Measurements from ENCODE around the gene ELF2. TPM values are rescaled to one million over a fixed set of nuclear protein-coding genes. Genes with fewer than 3 reads are reported as not detected.

ELF2 gene
- total RNA-seq, 2 donors from 2014 or later: 80.6 to 111 TPM

DNA sequence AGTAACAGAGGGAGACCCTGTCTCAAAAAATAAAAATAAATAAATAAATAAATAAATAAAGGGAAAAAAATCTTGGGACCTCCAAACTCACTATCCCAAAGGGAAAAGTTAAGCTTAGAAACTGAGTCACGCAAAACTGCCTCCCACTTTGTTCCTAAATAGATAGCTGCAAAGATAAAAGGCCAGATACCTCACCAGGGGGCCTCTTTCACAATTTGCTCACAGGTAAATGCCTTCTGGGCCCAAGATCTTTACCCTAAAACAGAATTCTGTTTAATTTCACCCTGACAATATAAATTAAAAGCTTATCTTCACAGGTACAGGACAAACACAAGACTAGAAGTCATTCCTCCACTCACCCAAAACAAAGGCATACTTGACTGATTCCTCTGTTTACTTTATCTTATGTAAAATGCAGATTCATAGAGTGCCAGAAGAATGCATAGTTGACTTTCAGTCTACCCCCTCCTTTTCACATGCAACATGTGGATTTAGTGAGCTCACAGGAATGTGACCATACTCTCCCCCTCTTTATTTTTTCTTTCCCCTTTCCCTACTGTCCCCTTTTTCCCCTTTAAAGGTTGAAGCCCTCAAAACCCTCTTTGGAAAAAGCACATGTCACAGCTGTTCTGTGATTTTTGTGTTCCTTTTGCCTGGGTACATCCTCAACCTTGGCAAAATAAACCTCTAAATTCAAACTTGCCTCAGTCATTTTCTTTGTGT lies 23.4 kb downstream of the ELF2 start:
- H3K27ac ChIP-seq: no peak overlapping the region
- DNase-seq (ENCODE audit: low spot score) (no peak), ATAC-seq (ENCODE audit: insufficient number of reproducible peaks, low FRiP score, low read depth) (no peak)
- H3K9me3 ChIP-seq: no peaks in the 10 kb centered on the region
- H3K4me3 ChIP-seq: no peak overlapping the region
- TF ChIP-seq CTCF (IDR thresholded peaks at IDR 0.05): no peak
- H3K4me1 ChIP-seq (ENCODE audit: control insufficient read depth in 1 of 2, low read depth in 2 of 2): peaks cover 9 to 23% of the 10 kb centered on the region in 2 donors
- no peaks in the 10 kb centered on the region for H3K27me3 ChIP-seq (replicated peaks; ENCODE audit: insufficient read depth)
- H3K36me3 ChIP-seq: no peaks in the 10 kb centered on the region

- no peak for ATAC-seq (ENCODE audit: insufficient number of reproducible peaks, low FRiP score, low read depth)
- no peak overlapping the region for H3K4me3 ChIP-seq
- H3K4me1 ChIP-seq (ENCODE audit: control insufficient read depth in 1 of 2, low read depth in 2 of 2): peaks cover 9 to 23% of the 10 kb centered on the region in 2 donors
- no peaks in the 10 kb centered on the region for H3K36me3 ChIP-seq
- H3K9me3 ChIP-seq: no peaks in the 10 kb centered on the region
- H3K27me3 ChIP-seq (replicated peaks; ENCODE audit: insufficient read depth): no peaks in the 10 kb centered on the region
- no peak for DNase-seq (ENCODE audit: low spot score)
- H3K27ac ChIP-seq: no peak overlapping the region
- no peak for TF ChIP-seq CTCF (IDR thresholded peaks at IDR 0.05)
Observed at GRCh38 chr4:139152249-139152648, 24.8 kb downstream of the ELF2 start.

DNA sequence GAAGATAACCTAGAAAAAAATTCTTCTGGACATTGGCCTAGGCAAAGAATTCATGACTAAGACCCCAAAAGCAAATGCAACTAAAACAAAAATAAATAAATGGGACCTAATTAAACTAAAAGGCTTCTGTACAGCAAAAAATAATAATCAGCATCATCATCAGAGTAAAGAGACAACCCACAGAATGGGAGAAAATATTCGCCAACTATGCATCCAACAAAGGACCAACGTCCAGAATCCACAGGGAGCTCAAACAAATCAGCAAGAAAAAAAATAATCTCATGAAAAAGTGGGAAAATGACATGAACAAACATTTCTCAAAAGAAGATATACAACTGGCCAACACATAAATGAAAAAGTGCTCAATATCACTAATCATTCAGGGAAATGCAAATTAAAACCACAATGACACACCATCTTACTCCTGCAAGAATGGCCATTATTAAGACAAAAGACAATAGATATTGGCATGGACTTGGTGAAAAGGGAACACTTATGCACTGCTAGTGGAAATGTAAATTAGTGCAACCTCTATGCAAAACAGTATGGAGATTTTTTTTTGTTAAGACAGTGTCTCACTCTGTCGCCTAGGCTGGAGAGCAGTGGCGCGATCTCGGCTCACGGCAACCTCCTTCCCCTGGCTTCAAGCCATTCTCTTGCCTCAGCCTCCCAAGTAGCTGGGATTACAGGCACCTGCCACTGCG lies 29.9 kb downstream of the ELF2 start:
- Histone ChIP-seq H3K27me3 (replicated peaks; ENCODE audit: insufficient read depth) (no peaks in the 10 kb centered on the region), H3K27ac (no peak overlapping the region), H3K9me3 (no peaks in the 10 kb centered on the region), H3K4me3 (no peak overlapping the region), H3K36me3 (no peaks in the 10 kb centered on the region), H3K4me1 (ENCODE audit: control insufficient read depth in 1 of 2, low read depth in 2 of 2) (peaks cover 19 to 47% of the 10 kb centered on the region in 2 donors)
- no peak for TF ChIP-seq CTCF (IDR thresholded peaks at IDR 0.05)
- no peak for DNase-seq (ENCODE audit: low spot score)
- no peak for ATAC-seq (ENCODE audit: insufficient number of reproducible peaks, low FRiP score, low read depth)

DNA sequence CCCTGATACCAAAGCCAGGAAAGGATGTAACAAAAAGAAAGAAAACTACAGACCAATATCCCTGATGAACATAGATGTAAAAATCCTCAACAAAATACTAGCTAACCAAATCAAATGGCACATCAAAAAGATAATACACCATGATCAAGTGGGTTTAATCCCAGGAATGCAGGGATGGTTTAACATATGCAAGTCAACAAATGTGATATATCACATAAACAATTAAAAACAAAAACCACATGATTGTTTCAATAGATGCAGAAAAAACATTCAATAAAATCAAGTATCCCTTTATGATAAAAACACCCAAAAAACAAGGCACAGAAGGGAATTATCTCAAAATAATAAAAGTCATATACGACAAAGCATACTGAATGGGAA lies 31.5 kb downstream of the ELF2 start:
- Histone ChIP-seq H3K4me1 (ENCODE audit: control insufficient read depth in 1 of 2, low read depth in 2 of 2) (peaks cover 26 to 59% of the 10 kb centered on the region in 2 donors), H3K27ac (no peak overlapping the region), H3K4me3 (no peak overlapping the region), H3K36me3 (no peaks in the 10 kb centered on the region), H3K9me3 (no peaks in the 10 kb centered on the region), H3K27me3 (replicated peaks; ENCODE audit: insufficient read depth) (no peaks in the 10 kb centered on the region)
- TF ChIP-seq CTCF (IDR thresholded peaks at IDR 0.05): no peak
- DNase-seq (ENCODE audit: low spot score): no peak
- ATAC-seq (ENCODE audit: insufficient number of reproducible peaks, low FRiP score, low read depth): no peak

DNA sequence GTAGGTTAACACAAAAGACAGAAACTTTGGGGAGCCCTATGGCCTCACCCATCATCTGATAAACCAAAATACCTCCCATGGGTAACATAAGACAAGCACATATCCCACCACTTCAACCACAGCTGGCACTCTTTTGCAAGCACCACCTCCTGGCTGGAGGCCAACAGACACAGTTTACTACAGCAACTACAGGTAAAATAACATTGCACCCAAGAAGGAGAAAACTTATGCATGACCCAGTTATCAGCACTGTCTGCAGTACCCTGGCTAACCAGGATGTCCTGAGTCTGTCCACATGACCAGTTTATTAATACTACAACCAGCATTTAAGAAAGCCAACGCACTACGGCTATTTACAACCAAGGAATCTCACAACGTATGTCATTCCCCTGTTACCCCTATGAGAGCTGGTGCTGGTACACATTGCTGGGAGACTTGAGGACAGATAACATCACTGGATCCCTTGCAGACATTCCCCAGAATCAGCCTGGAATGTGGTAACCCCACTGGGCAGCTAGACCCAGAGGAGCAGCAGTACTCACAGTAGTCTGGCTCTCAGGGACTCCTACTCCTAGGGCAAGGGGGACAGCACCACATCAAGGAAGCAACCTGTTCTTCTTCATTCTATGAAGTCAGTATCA lies 32.0 kb downstream of the ELF2 start:
- ATAC-seq (ENCODE audit: insufficient number of reproducible peaks, low FRiP score, low read depth) (no peak), DNase-seq (ENCODE audit: low spot score) (no peak)
- H3K27me3 ChIP-seq (replicated peaks; ENCODE audit: insufficient read depth): no peaks in the 10 kb centered on the region
- H3K27ac ChIP-seq: no peak overlapping the region
- no peak overlapping the region for H3K4me3 ChIP-seq
- no peaks in the 10 kb centered on the region for H3K9me3 ChIP-seq
- no peak for TF ChIP-seq CTCF (IDR thresholded peaks at IDR 0.05)
- H3K36me3 ChIP-seq: no peaks in the 10 kb centered on the region
- H3K4me1 ChIP-seq (ENCODE audit: control insufficient read depth in 1 of 2, low read depth in 2 of 2): peaks cover 26 to 62% of the 10 kb centered on the region in 2 donors
